Measurements from ENCODE around the gene BLM. TPM values are rescaled to one million over a fixed set of nuclear protein-coding genes. Genes with fewer than 3 reads are reported as not detected.

BLM gene
- total and polyA plus RNA-seq, 10 of the 15 experiments (the other 5 are each of a cell fraction or from before 2014, with no cell fraction given), result 23.0 to 68.4 (median 43.9) TPM

DNA sequence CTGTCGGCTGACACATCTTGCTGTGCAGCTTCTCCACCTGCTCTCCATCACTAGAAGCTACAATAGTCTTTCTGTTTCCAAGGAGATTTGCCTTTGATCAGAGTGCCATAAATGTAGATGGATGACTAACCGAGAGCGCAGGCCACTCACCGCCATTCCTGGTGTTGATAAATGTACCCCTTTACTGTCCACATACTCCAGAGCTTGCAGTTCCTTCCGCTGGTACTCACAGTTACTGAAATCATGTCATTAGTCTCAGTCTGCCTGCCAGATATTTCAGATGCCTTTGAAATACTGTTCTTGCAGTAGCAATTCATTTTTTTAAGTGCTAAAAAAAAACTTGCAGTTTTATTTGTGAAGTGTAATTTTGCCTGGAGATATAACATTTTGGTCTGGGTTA lies 72.3 kb downstream of the BLM start (continued):
- TF ChIP-seq FOXM1 (IDR thresholded peaks at IDR 0.05; ENCODE audit: low read depth, low read length), result no peak
- no peak for TF ChIP-seq RCOR1 (conservative IDR thresholded peaks at IDR 0.05; ENCODE audit: low read depth, low read length)
- TF ChIP-seq TCF7 (IDR thresholded peaks at IDR 0.05; ENCODE audit: borderline replicate concordance), result no peak
- no peak for TF ChIP-seq RFX5 (IDR thresholded peaks at IDR 0.05; ENCODE audit: low read depth, low read length)
- no peak for TF ChIP-seq NR2F1 (conservative IDR thresholded peaks at IDR 0.05)
- TF ChIP-seq IKZF2 (IDR thresholded peaks at IDR 0.05), result no peak
- no peak for TF ChIP-seq ZNF207 (IDR thresholded peaks at IDR 0.05; ENCODE audit: borderline replicate concordance)
- TF ChIP-seq, protein P1, sequence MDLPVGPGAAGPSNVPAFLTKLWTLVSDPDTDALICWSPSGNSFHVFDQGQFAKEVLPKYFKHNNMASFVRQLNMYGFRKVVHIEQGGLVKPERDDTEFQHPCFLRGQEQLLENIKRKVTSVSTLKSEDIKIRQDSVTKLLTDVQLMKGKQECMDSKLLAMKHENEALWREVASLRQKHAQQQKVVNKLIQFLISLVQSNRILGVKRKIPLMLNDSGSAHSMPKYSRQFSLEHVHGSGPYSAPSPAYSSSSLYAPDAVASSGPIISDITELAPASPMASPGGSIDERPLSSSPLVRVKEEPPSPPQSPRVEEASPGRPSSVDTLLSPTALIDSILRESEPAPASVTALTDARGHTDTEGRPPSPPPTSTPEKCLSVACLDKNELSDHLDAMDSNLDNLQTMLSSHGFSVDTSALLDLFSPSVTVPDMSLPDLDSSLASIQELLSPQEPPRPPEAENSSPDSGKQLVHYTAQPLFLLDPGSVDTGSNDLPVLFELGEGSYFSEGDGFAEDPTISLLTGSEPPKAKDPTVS (IDR thresholded peaks at IDR 0.05; ENCODE audit: low read depth, low read length), result no peak
- TF ChIP-seq, protein P2, sequence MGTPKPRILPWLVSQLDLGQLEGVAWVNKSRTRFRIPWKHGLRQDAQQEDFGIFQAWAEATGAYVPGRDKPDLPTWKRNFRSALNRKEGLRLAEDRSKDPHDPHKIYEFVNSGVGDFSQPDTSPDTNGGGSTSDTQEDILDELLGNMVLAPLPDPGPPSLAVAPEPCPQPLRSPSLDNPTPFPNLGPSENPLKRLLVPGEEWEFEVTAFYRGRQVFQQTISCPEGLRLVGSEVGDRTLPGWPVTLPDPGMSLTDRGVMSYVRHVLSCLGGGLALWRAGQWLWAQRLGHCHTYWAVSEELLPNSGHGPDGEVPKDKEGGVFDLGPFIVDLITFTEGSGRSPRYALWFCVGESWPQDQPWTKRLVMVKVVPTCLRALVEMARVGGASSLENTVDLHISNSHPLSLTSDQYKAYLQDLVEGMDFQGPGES (IDR thresholded peaks at IDR 0.05), result no peak

DNA sequence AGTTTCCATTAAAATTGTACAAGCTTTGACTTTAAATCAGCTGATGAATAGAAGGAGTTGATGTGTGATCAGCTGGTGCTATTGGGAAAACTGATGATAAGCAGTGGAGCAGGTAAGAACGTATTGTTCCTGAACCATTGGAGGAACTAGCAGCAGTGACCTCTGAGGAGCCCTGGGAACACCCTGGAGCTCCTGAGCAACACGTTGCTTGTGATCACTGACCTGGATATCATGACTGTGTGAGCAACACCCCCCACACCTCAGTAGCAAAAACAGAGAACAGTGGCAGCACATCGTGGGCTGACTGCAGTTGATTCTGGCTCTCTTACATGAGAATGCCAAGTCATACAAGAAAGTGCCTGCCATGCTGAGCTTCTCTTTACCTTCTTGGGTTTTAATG lies 72.9 kb downstream of the BLM start:
- RAD21 ChIA-PET (ENCODE audit: unreplicated experiment), result interaction anchor here (0.5 to 1.7 kb wide), 9 partner anchors 25 to 142 kb away, joined by 3 to 7 read pairs (median 3); no protein-coding TSS in a partner anchor
- SMC1A ChIA-PET (ENCODE audit: uncharacterized antibody, unreplicated experiment), result interaction anchor here (1.0 to 1.8 kb wide), 14 partner anchors 9 to 143 kb away, joined by 3 to 7 read pairs (median 4); partner anchors contain the start of gene HDDC3
- TF ChIP-seq SIX5 (IDR thresholded peaks at IDR 0.05; ENCODE audit: low read depth, low read length, severe bottlenecking) (no peak), NR2F1 (conservative IDR thresholded peaks at IDR 0.05) (no peak), ZSCAN29 (IDR thresholded peaks at IDR 0.05) (no peak), POLR2AphosphoS2 (IDR thresholded peaks at IDR 0.05; ENCODE audit: low read depth, low read length) (no peak), MYC (IDR thresholded peaks at IDR 0.05; ENCODE audit: insufficient read depth, insufficient read length, insufficient replicate concordance, low read length, severe bottlenecking) (no peak), HDAC2 (IDR thresholded peaks at IDR 0.05) (no peak), ZNF24 (IDR thresholded peaks at IDR 0.05) (no peak)
- TF ChIP-seq, protein P3, sequence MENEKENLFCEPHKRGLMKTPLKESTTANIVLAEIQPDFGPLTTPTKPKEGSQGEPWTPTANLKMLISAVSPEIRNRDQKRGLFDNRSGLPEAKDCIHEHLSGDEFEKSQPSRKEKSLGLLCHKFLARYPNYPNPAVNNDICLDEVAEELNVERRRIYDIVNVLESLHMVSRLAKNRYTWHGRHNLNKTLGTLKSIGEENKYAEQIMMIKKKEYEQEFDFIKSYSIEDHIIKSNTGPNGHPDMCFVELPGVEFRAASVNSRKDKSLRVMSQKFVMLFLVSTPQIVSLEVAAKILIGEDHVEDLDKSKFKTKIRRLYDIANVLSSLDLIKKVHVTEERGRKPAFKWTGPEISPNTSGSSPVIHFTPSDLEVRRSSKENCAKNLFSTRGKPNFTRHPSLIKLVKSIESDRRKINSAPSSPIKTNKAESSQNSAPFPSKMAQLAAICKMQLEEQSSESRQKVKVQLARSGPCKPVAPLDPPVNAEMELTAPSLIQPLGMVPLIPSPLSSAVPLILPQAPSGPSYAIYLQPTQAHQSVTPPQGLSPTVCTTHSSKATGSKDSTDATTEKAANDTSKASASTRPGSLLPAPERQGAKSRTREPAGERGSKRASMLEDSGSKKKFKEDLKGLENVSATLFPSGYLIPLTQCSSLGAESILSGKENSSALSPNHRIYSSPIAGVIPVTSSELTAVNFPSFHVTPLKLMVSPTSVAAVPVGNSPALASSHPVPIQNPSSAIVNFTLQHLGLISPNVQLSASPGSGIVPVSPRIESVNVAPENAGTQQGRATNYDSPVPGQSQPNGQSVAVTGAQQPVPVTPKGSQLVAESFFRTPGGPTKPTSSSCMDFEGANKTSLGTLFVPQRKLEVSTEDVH (IDR thresholded peaks at IDR 0.05; ENCODE audit: low read depth, partially characterized antibody), result no peak
- TF ChIP-seq, protein P4, sequence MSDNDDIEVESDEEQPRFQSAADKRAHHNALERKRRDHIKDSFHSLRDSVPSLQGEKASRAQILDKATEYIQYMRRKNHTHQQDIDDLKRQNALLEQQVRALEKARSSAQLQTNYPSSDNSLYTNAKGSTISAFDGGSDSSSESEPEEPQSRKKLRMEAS (IDR thresholded peaks at IDR 0.05; ENCODE audit: low read depth, low read length), result no peak

More for the DNA sequence above, 72.9 kb downstream of the BLM start:
- Histone ChIP-seq H3K4me1 (ENCODE audit: control insufficient read depth, insufficient read depth, low read length) (peaks cover 11% of the 10 kb centered on the region), H3K4me3 (no peak overlapping the region), H3K36me3 (ENCODE audit: control insufficient read depth in 2 of 2, insufficient read depth in 2 of 2, low read length in 1 of 2) (peaks cover 3 to 16% of the 10 kb centered on the region in 2 experiments; a peak in 2 of 4 replicates), H3K4me2 (ENCODE audit: control insufficient read depth, insufficient read depth) (no peak overlapping the region), H3K27ac (ENCODE audit: control insufficient read depth, insufficient read depth) (no peak overlapping the region), H3K79me2 (ENCODE audit: control insufficient read depth, insufficient read depth, low read length) (no peaks in the 10 kb centered on the region), H3K9me3 (replicated peaks; ENCODE audit: control insufficient read depth, insufficient read depth, low read length) (no peaks in the 10 kb centered on the region), H3K9ac (ENCODE audit: control insufficient read depth, insufficient read depth, low read length) (no peak overlapping the region), H4K20me1 (ENCODE audit: control insufficient read depth, insufficient read depth) (no peaks in the 10 kb centered on the region), H3K27me3 (replicated peaks in 1 of 2; ENCODE audit: control insufficient read depth in 2 of 2, insufficient read depth in 2 of 2, low read length in 1 of 2) (no peaks in the 10 kb centered on the region), H2AFZ (ENCODE audit: control insufficient read depth, low read depth, low read length) (no peak overlapping the region)
- CTCF ChIA-PET, result interaction anchor here (1.2 to 2.2 kb wide), 7 partner anchors 12 to 482 kb away, joined by 3 to 14 read pairs (median 4); partner anchors contain the start of gene FES
- POLR2A ChIA-PET, result interaction anchor here (0.6 to 1.1 kb wide), 7 partner anchors 17 to 663 kb away, joined by 3 to 7 read pairs (median 4); partner anchors contain the start of gene GDPGP1
- 27% methylated on average over 3 of the region's 3 CpGs for WGBS (ENCODE audit: insufficient coverage, insufficient replicate concordance, low lambda C conversion rate, missing lambda C conversion rate)
- ATAC-seq, result no peak
- no peak for DNase-seq (ENCODE audit: low read depth, low spot score)
- FAIRE-seq, result no peak
- intact Hi-C loops (cut with micrococcal nuclease; ENCODE audit: unreplicated experiment) (no loop called here), in situ Hi-C loops (cut with MboI) (no loop called here)
- BruUV-seq (replicated peaks), result no TSS peak

Data from GM12878 (cell line).